Measurements from ENCODE around the gene METTL1. TPM values are rescaled to one million over a fixed set of nuclear protein-coding genes. Genes with fewer than 3 reads are reported as not detected.

The METTL1 gene
- total and polyA plus RNA-seq, 9 of the 15 experiments (the other 6 are each of a cell fraction or from before 2014, with no cell fraction given), result 12.6 to 65.9 (median 39.2) TPM

DNA sequence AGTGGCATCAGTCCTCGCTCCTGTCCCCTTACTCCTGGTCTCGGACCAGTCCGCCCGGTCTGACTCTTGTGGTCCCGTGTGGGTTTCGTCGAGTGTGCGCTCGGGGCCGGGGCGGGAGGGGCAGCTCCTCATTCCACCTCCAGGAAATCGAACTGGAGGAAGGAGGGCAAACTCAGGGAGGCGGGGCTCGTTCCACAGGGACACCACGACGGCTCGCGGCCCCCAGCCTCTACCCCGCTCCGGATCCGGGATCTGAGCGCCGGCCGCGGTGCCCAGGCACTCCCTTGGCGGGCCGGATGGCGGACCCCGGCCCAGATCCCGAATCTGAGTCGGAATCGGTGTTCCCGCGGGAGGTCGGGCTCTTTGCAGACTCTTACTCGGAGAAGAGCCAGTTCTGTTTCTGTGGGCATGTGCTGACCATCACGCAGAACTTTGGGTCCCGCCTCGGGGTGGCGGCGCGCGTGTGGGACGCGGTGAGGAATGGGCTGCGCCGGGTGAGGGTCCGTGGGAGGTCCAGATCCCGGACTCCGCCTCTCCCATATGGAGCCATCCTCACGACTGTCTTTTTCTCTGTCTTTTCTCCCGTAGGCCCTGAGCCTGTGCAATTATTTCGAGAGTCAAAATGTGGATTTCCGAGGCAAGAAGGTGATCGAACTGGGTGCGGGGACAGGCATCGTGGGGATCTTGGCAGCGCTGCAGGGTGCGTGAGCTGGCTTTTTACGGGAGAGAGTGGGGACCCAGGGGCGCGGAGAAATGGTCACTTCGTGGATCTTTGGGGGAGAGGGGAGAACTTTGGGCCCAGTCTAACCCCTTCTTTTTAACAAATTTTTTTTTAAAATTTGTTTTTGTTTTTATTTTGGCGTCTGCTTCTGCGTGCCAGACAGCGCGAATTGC, 771 bp upstream of the METTL1 start, which contains the start of gene EEF1AKMT3 (continued):
- TF ChIP-seq KDM2B (CRISPR knock-in tag; IDR thresholded peaks at IDR 0.05) (no peak), SMARCB1 (IDR thresholded peaks at IDR 0.05; ENCODE audit: insufficient read length, low read depth) (no peak), ZNF507 (tag; conservative IDR thresholded peaks at IDR 0.05) (no peak), ZZZ3 (IDR thresholded peaks at IDR 0.05) (no peak), FOS (IDR thresholded peaks at IDR 0.05; ENCODE audit: extremely low read depth, insufficient read length) (no peak), MXI1 (IDR thresholded peaks at IDR 0.05; ENCODE audit: low read depth, low read length) (no peak), SUPT5H (IDR thresholded peaks at IDR 0.05) (no peak), NR2C1 (IDR thresholded peaks at IDR 0.05) (no peak), NR2C1 (tag; IDR thresholded peaks at IDR 0.05) (no peak), CREB1 (IDR thresholded peaks at IDR 0.05) (no peak), CREB1 (CRISPR knock-in tag; IDR thresholded peaks at IDR 0.05) (peak; percentile 41; the same call in 1 of the 2 replicates), BRD4 (IDR thresholded peaks at IDR 0.05) (0 out of 2 replicates have a peak, but pooled peaks have one; percentile 67), RAD21 (CRISPR knock-in tag; conservative IDR thresholded peaks at IDR 0.05 in 1 of 2, IDR thresholded peaks at IDR 0.05 in 1 of 2) (no peak), STAG1 (CRISPR knock-in tag; IDR thresholded peaks at IDR 0.05; ENCODE audit: borderline replicate concordance) (0 out of 2 replicates have a peak, but pooled peaks have one; percentile 30), ZNF436 (CRISPR knock-in tag; IDR thresholded peaks at IDR 0.05) (no peak), NFIC (IDR thresholded peaks at IDR 0.05) (no peak; the same call in 1 of the 2 replicates), STAT5B (CRISPR knock-in tag; IDR thresholded peaks at IDR 0.05) (no peak), NFE2L1 (tag; IDR thresholded peaks at IDR 0.05; ENCODE audit: borderline replicate concordance, low read depth) (no peak), THRAP3 (IDR thresholded peaks at IDR 0.05; ENCODE audit: borderline replicate concordance) (no peak), SIN3B (IDR thresholded peaks at IDR 0.05; ENCODE audit: low read depth) (no peak), ZNF24 (IDR thresholded peaks at IDR 0.05) (no peak), CBX5 (IDR thresholded peaks at IDR 0.05; ENCODE audit: borderline replicate concordance, low read depth) (no peak)
- TF ChIP-seq, protein P1, sequence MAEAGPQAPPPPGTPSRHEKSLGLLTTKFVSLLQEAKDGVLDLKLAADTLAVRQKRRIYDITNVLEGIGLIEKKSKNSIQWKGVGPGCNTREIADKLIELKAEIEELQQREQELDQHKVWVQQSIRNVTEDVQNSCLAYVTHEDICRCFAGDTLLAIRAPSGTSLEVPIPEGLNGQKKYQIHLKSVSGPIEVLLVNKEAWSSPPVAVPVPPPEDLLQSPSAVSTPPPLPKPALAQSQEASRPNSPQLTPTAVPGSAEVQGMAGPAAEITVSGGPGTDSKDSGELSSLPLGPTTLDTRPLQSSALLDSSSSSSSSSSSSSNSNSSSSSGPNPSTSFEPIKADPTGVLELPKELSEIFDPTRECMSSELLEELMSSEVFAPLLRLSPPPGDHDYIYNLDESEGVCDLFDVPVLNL (CRISPR knock-in tag; IDR thresholded peaks at IDR 0.05; ENCODE audit: low read depth), result 0 out of 2 replicates have a peak, but pooled peaks have one; percentile 6
- TF ChIP-seq, protein P2, sequence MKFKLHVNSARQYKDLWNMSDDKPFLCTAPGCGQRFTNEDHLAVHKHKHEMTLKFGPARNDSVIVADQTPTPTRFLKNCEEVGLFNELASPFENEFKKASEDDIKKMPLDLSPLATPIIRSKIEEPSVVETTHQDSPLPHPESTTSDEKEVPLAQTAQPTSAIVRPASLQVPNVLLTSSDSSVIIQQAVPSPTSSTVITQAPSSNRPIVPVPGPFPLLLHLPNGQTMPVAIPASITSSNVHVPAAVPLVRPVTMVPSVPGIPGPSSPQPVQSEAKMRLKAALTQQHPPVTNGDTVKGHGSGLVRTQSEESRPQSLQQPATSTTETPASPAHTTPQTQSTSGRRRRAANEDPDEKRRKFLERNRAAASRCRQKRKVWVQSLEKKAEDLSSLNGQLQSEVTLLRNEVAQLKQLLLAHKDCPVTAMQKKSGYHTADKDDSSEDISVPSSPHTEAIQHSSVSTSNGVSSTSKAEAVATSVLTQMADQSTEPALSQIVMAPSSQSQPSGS (CRISPR knock-in tag; IDR thresholded peaks at IDR 0.05), result no peak

All from K562 (cell line).